Panc1 (cell line): ENCODE measurements around the gene TRPM1. TPM values are rescaled to one million over a fixed set of nuclear protein-coding genes. Genes with fewer than 3 reads are reported as not detected.

Experiments
- ATAC-seq: fragments of 200-7000 bp; cut with Tn5 transposase; 2 replicates; pipeline ENCODE4 v1.9.1; 2020; ENCODE audit warnings: mild to moderate bottlenecking, moderate library complexity
- BruUV-seq: library from RNA; stranded (reverse); fragments of 400-500 nt; replicated peaks from 2 replicates; lab custom pipeline; 2021; lab: Mats Ljungman, UMichigan
- CTCF ChIA-PET: fragments of 300-600 bp; sonication (Branson Sonifier 250); formaldehyde crosslinking; loops from one replicate; lab custom pipeline; 2022; ENCODE audit warnings: antibody characterized with exemption; lab: Charles Lee
- POLR2A ChIA-PET: fragments of 300-600 bp; sonication (Branson Sonifier 250); formaldehyde crosslinking; loops from one replicate; lab custom pipeline; 2022; ENCODE audit warnings: antibody characterized with exemption; lab: Charles Lee
- DNase-seq: peaks from one replicate; pipeline ENCODE4 v3.0.0-alpha.2; 2010; ENCODE audit warnings: low read depth, low spot score
- H3K27ac ChIP-seq: 2 replicates; pipeline ENCODE4 v1.5.1; 2011; ENCODE audit warnings: mild to moderate bottlenecking, low read length, inconsistent platforms
- H3K27me3 ChIP-seq: fragments of 200-500 bp; sonication (Bioruptor generic); 2 replicates; pipeline ENCODE4 v1.6.0; 2014; ENCODE audit warnings: low read length, inconsistent platforms; ENCODE audit not compliant: control insufficient read depth, insufficient read depth
- H3K36me3 ChIP-seq: fragments of 200-500 bp; sonication (Bioruptor generic); 2 replicates; pipeline ENCODE4 v1.5.1; 2014; ENCODE audit warnings: inconsistent platforms, mild to moderate bottlenecking, low read length, moderate library complexity; ENCODE audit not compliant: control insufficient read depth, insufficient read depth
- H3K4me1 ChIP-seq: 2 replicates; pipeline ENCODE4 v1.5.1; 2011; ENCODE audit warnings: inconsistent platforms, mild to moderate bottlenecking, low read length, moderate library complexity; ENCODE audit not compliant: control insufficient read depth, insufficient read depth
- H3K4me3 ChIP-seq, 2 experiments: 2 replicates each; pipeline ENCODE4 v1.5.1; 2011 to 2012; ENCODE audit warnings: low read depth in 2 of 2, low read length in 2 of 2, mild to moderate bottlenecking in 2 of 2, inconsistent platforms in 1 of 2, moderate library complexity in 1 of 2
- H3K9me3 ChIP-seq: fragments of 200-500 bp; sonication (Bioruptor generic); 2 replicates; pipeline ENCODE4 v1.5.1; 2014; ENCODE audit warnings: low read depth, mild to moderate bottlenecking, inconsistent platforms, low read length, moderate library complexity; ENCODE audit not compliant: control insufficient read depth, insufficient read depth
- POLR2AphosphoS5 ChIP-seq: IDR thresholded peaks from 2 replicates; pipeline ENCODE4 v1.6.1; 2012; ENCODE audit warnings: mild to moderate bottlenecking, low read depth, low read length, moderate library complexity
- SIN3A ChIP-seq: IDR thresholded peaks from 2 replicates; pipeline ENCODE4 v1.6.1; 2012; ENCODE audit warnings: low read depth, mild to moderate bottlenecking, low read length, moderate library complexity, borderline replicate concordance; ENCODE audit not compliant: insufficient read depth
- TCF7L2 ChIP-seq: IDR thresholded peaks from 2 replicates; pipeline ENCODE4 v1.6.1; 2011; ENCODE audit warnings: mild to moderate bottlenecking, low read depth, low read length, inconsistent platforms
- in situ Hi-C: cut with HindIII; loops from 2 replicates; pipeline ENCODE4 v1.10.0; 2016; ENCODE audit warnings: low sequenced_read_pairs, low pct_unique_long_range_greater_than_20kb
- intact Hi-C: fragments of 100-400 bp; cut with micrococcal nuclease; formaldehyde crosslinking; loops from one replicate; pipeline ENCODE4 v1.10.0; 2022; ENCODE audit not compliant: unreplicated experiment
- total RNA-seq: library from RNA; stranded (reverse); gene quantifications from one replicate; pipeline ENCODE4 v1.2.1, GENCODE V29; 2021; ENCODE audit not compliant: unreplicated experiment
- TF ChIP-seq, protein P1 (sequence below): fragments of 450-650 bp; IDR thresholded peaks from 2 replicates; pipeline ENCODE4 v1.5.1; 2017; ENCODE audit warnings: mild to moderate bottlenecking
- TF ChIP-seq, protein P2 (sequence below), 2 experiments: IDR thresholded peaks; 2 replicates each; pipeline ENCODE4 v1.6.1; 2011 to 2012; ENCODE audit warnings: low read depth in 2 of 2, control low read depth in 1 of 2, low read length in 1 of 2, mild to moderate bottlenecking in 1 of 2, moderate library complexity in 1 of 2; ENCODE audit not compliant: insufficient read depth in 1 of 2

Gene TRPM1
- total RNA-seq, 1 experiment from 2014 or later = not detected

DNA sequence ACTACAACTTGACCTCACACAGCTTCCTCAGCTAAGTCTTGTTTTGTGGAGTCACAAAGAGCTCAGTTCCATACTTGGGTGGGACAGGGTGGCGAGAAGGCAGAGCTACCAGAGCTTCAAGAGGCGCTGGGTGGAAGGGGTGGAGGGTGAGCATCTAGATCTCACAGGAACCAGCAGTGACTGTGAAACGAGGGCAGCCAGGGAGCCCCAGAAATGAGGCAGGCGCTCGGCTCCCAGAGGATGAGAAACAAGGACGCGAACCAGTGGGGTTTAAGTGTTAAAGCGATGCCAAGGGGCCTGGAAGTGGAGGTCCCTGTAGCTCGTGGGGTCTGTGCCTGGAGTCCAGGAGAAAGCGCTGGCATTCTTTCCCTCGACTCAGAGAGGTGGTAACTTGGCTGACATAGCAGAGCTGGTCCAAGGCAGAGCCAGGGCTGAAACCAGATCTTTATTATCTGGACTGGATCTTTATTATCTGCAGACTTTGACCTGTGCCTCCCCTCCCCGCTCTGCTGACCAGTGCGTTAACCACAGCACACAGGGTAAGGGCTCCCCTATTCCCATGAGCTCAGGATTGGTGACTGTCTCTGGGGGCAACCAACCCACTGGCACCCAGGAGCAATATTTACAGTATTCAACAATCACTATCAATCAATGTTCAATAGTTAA, 26.2 kb upstream of the TRPM1 start:
- DNase-seq (no peak), ATAC-seq (no peak)
- Histone ChIP-seq H3K36me3 (no peaks in the 10 kb centered on the region), H3K27ac (no peak overlapping the region), H3K9me3 (no peaks in the 10 kb centered on the region), H3K27me3 (no peaks in the 10 kb centered on the region), H3K4me3 (no peak overlapping the region), H3K4me1 (no peaks in the 10 kb centered on the region)
- BruUV-seq = no TSS peak
- no peak for TF ChIP-seq TCF7L2
- TF ChIP-seq, protein P1, sequence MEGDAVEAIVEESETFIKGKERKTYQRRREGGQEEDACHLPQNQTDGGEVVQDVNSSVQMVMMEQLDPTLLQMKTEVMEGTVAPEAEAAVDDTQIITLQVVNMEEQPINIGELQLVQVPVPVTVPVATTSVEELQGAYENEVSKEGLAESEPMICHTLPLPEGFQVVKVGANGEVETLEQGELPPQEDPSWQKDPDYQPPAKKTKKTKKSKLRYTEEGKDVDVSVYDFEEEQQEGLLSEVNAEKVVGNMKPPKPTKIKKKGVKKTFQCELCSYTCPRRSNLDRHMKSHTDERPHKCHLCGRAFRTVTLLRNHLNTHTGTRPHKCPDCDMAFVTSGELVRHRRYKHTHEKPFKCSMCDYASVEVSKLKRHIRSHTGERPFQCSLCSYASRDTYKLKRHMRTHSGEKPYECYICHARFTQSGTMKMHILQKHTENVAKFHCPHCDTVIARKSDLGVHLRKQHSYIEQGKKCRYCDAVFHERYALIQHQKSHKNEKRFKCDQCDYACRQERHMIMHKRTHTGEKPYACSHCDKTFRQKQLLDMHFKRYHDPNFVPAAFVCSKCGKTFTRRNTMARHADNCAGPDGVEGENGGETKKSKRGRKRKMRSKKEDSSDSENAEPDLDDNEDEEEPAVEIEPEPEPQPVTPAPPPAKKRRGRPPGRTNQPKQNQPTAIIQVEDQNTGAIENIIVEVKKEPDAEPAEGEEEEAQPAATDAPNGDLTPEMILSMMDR = no peak
- TF ChIP-seq SIN3A = no peak
- TF ChIP-seq, protein P2, sequence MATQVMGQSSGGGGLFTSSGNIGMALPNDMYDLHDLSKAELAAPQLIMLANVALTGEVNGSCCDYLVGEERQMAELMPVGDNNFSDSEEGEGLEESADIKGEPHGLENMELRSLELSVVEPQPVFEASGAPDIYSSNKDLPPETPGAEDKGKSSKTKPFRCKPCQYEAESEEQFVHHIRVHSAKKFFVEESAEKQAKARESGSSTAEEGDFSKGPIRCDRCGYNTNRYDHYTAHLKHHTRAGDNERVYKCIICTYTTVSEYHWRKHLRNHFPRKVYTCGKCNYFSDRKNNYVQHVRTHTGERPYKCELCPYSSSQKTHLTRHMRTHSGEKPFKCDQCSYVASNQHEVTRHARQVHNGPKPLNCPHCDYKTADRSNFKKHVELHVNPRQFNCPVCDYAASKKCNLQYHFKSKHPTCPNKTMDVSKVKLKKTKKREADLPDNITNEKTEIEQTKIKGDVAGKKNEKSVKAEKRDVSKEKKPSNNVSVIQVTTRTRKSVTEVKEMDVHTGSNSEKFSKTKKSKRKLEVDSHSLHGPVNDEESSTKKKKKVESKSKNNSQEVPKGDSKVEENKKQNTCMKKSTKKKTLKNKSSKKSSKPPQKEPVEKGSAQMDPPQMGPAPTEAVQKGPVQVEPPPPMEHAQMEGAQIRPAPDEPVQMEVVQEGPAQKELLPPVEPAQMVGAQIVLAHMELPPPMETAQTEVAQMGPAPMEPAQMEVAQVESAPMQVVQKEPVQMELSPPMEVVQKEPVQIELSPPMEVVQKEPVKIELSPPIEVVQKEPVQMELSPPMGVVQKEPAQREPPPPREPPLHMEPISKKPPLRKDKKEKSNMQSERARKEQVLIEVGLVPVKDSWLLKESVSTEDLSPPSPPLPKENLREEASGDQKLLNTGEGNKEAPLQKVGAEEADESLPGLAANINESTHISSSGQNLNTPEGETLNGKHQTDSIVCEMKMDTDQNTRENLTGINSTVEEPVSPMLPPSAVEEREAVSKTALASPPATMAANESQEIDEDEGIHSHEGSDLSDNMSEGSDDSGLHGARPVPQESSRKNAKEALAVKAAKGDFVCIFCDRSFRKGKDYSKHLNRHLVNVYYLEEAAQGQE (IDR thresholded peaks at IDR 0.05; ENCODE audit: insufficient read depth in 1 of 2, low read depth in 2 of 2, low read length in 1 of 2) = no peak
- no peak for TF ChIP-seq POLR2AphosphoS5
- in situ Hi-C loops (no loop called here), intact Hi-C loops (loop anchor here (5.0 kb wide), 1 partner anchor 135 kb away; the partner anchor contains the start of gene MTMR10)
- POLR2A ChIA-PET = no interaction called here
- CTCF ChIA-PET = interaction anchor here (1.1 to 1.7 kb wide), 3 partner anchors 12 to 20 kb away, joined by 3 to 5 read pairs (median 4); no protein-coding TSS in a partner anchor

DNA sequence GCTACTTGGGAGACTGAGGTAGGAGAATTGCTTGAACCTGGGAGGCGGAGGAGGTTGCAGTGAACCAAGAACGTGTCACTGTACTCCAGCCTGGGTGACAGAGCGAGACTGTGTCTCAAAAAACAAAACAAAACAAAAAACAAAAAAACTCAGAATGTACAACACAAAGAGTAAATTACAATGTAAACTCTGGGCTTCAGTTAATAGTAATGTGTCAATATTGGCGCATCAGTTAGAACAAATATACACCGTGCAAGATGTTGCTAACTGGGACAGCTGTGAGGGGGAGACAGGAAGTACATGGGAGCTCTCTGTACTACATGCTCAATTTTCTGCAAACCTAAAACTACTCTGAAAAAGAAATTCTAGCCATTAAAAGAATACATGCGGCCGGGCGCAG, 23.5 kb upstream of the TRPM1 start:
- H3K27me3 ChIP-seq = no peaks in the 10 kb centered on the region
- no peak overlapping the region for H3K27ac ChIP-seq
- intact Hi-C loops = loop anchor here (5.0 kb wide), 1 partner anchor 133 kb away; the partner anchor contains the start of gene MTMR10
- H3K4me3 ChIP-seq = no peak overlapping the region
- ChIA-PET CTCF (interaction anchor here (0.7 kb wide), 1 partner anchor 92 kb away, joined by 11 read pairs; no protein-coding TSS in a partner anchor), POLR2A (no interaction called here)
- BruUV-seq = no TSS peak
- no peaks in the 10 kb centered on the region for H3K9me3 ChIP-seq
- H3K4me1 ChIP-seq = no peaks in the 10 kb centered on the region
- in situ Hi-C loops = no loop called here
- TF ChIP-seq, protein P2 (IDR thresholded peaks at IDR 0.05; ENCODE audit: insufficient read depth in 1 of 2, low read depth in 2 of 2, low read length in 1 of 2) = no peak
- TF ChIP-seq POLR2AphosphoS5 = no peak
- TF ChIP-seq TCF7L2 = no peak
- no peak for TF ChIP-seq SIN3A
- TF ChIP-seq, protein P1 = no peak
- ATAC-seq (no peak), DNase-seq (no peak)
- no peaks in the 10 kb centered on the region for H3K36me3 ChIP-seq
